Astrocyte (in vitro differentiated cells and primary cell): Measurements from ENCODE around the gene OGFOD3. TPM values are rescaled to one million over a fixed set of nuclear protein-coding genes. Genes with fewer than 3 reads are reported as not detected.

ENCODE experiments used
- DNase-seq: peaks from one replicate; pipeline ENCODE4 v3.0.0-alpha.2; 2010; ENCODE audit warnings: low read depth
- FAIRE-seq: peaks from 2 replicates; lab custom pipeline; 2011; peaks lifted over from hg19 to GRCh38; lab: Jason Lieb, UNC
- H2AFZ ChIP-seq: 2 replicates; pipeline ENCODE4 v1.6.0; 2012; ENCODE audit warnings: low read depth, low read length, inconsistent platforms
- H3K27ac ChIP-seq: 2 replicates; pipeline ENCODE4 v1.5.1; 2011; ENCODE audit warnings: low read depth, low read length, inconsistent platforms
- H3K27me3 ChIP-seq: 2 replicates; pipeline ENCODE4 v1.6.0; 2011; ENCODE audit warnings: low read length, inconsistent platforms; ENCODE audit not compliant: insufficient read depth
- H3K36me3 ChIP-seq: 2 replicates; pipeline ENCODE4 v1.5.1; 2011; ENCODE audit warnings: low read length, inconsistent platforms; ENCODE audit not compliant: insufficient read depth
- H3K4me1 ChIP-seq: 2 replicates; pipeline ENCODE4 v1.5.1; 2011; ENCODE audit warnings: low read length, inconsistent platforms; ENCODE audit not compliant: insufficient read depth
- H3K4me2 ChIP-seq: 2 replicates; pipeline ENCODE4 v1.6.0; 2012; ENCODE audit warnings: low read length, inconsistent platforms
- H3K4me3 ChIP-seq: 2 replicates; pipeline ENCODE4 v1.5.1; 2011; ENCODE audit warnings: low read depth, mild to moderate bottlenecking, low read length, inconsistent platforms; ENCODE audit not compliant: insufficient read depth
- H3K79me2 ChIP-seq: 2 replicates; pipeline ENCODE4 v1.6.0; 2012; ENCODE audit warnings: mild to moderate bottlenecking, low read length, inconsistent platforms; ENCODE audit not compliant: insufficient read depth
- H3K9ac ChIP-seq: 2 replicates; pipeline ENCODE4 v1.6.0; 2012; ENCODE audit warnings: mild to moderate bottlenecking, low read length, inconsistent platforms
- H3K9me3 ChIP-seq: 2 replicates; pipeline ENCODE4 v1.5.1; 2012; ENCODE audit warnings: low read depth, mild to moderate bottlenecking, low read length, inconsistent platforms; ENCODE audit not compliant: insufficient read depth
- H4K20me1 ChIP-seq: 2 replicates; pipeline ENCODE4 v1.6.0; 2012; ENCODE audit warnings: low read length, inconsistent platforms; ENCODE audit not compliant: insufficient read depth
- H3K27ac Mint-ChIP-seq: one replicate; pipeline ENCODE4 v1.8.0; 2021; ENCODE audit warnings: mild to moderate bottlenecking, mixed read lengths; ENCODE audit not compliant: unreplicated experiment
- H3K27me3 Mint-ChIP-seq: one replicate; pipeline ENCODE4 v1.8.0; 2021; ENCODE audit warnings: low read depth, mixed read lengths; ENCODE audit not compliant: unreplicated experiment
- H3K36me3 Mint-ChIP-seq: one replicate; pipeline ENCODE4 v1.8.0; 2021; ENCODE audit warnings: low read depth, mixed read lengths; ENCODE audit not compliant: unreplicated experiment
- H3K4me1 Mint-ChIP-seq: one replicate; pipeline ENCODE4 v1.8.0; 2021; ENCODE audit warnings: low read depth, mixed read lengths; ENCODE audit not compliant: unreplicated experiment
- H3K4me3 Mint-ChIP-seq: one replicate; pipeline ENCODE4 v1.8.0; 2021; ENCODE audit warnings: mild to moderate bottlenecking, moderate library complexity, mixed read lengths; ENCODE audit not compliant: unreplicated experiment
- H3K9me3 Mint-ChIP-seq: one replicate; pipeline ENCODE4 v1.8.0; 2021; ENCODE audit warnings: mild to moderate bottlenecking, mixed read lengths; ENCODE audit not compliant: unreplicated experiment
- CTCF ChIP-seq: IDR thresholded peaks from 2 replicates; pipeline ENCODE4 v1.5.1; 2011; ENCODE audit warnings: low read depth, mild to moderate bottlenecking, inconsistent platforms, low read length, moderate library complexity; ENCODE audit not compliant: insufficient read depth
- EZH2 ChIP-seq: IDR thresholded peaks from 2 replicates; pipeline ENCODE4 v1.6.1; 2012; ENCODE audit warnings: mild to moderate bottlenecking, low read length, inconsistent platforms; ENCODE audit not compliant: insufficient read depth
- total RNA-seq: library from RNA; stranded (reverse); gene quantifications from 2 replicates; pipeline ENCODE4 v1.2.1, GENCODE V29; 2021

OGFOD3 gene
- total RNA-seq, 1 donor from 2014 or later: 20.9 TPM

DNA sequence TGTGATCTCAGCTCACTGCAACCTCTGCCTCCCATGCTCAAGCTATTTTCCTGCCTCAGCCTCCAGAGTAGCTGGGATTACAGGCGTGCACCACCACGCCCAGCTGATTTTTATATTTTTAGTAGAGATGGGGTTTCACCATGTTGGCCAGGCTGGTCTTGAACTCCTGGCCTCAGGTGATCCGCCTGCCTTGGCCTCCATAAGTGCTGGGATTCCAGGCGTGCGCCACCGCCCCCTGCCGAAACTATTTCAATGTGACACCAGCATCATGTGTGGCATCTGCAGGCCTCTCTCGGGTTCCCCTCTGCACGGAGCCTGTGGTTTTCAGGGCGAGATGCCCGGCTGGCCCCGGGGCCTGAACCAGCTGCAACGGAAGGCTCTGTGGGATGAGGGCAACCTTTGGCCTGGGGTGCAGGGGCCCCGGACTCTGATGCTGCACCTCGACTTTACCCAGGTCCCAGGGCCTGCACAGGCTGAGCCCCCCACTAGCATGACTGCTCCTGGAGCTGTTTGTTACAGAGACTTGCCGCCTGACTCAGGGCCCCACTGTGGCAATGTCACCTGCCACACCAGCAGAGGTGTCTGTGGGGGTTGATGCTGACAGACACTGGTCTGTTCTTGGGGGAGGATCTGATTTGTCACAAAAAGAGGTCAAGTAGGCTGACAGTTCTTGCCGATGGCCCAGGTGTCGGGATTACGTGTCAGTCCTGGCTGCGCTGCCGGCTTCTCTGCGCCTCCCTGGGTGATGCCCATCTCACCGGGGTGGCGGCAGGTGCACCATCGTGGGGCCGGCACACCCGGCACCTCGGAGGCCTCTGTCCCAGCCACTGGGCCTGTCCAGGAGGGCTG lies 68.0 kb downstream of the OGFOD3 start:
- H3K27ac Mint-ChIP-seq: no peak overlapping the region

GRCh38 chr17:82349287-82349701 lies 69.1 kb downstream of the OGFOD3 start:
- Histone ChIP-seq H3K4me3 (no peak overlapping the region), H3K9me3 (no peaks in the 10 kb centered on the region), H3K4me1 (no peaks in the 10 kb centered on the region), H3K79me2 (no peaks in the 10 kb centered on the region), H2AFZ (no peak overlapping the region), H4K20me1 (peaks cover 3% of the 10 kb centered on the region), H3K36me3 (no peaks in the 10 kb centered on the region), H3K9ac (no peak overlapping the region), H3K4me2 (no peak overlapping the region), H3K27me3 (peaks cover 9% of the 10 kb centered on the region), H3K27ac (no peak overlapping the region)
- H3K4me1 Mint-ChIP-seq: no peaks in the 10 kb centered on the region
- FAIRE-seq: no peak
- TF ChIP-seq CTCF (no peak), EZH2 (no peak)
- no peak overlapping the region for H3K27ac Mint-ChIP-seq
- DNase-seq: no peak
- peaks cover 1% of the 10 kb centered on the region for H3K36me3 Mint-ChIP-seq
- peaks cover 24% of the 10 kb centered on the region for H3K27me3 Mint-ChIP-seq
- H3K9me3 Mint-ChIP-seq: no peaks in the 10 kb centered on the region
- H3K4me3 Mint-ChIP-seq: no peak overlapping the region

More for the DNA sequence above, 68.0 kb downstream of the OGFOD3 start:
- H3K27me3 ChIP-seq: peaks cover 9% of the 10 kb centered on the region
- Mint-ChIP-seq H3K9me3 (no peaks in the 10 kb centered on the region), H3K27me3 (peaks cover 31% of the 10 kb centered on the region), H3K36me3 (peaks cover 1% of the 10 kb centered on the region), H3K4me1 (no peaks in the 10 kb centered on the region), H3K4me3 (no peak overlapping the region)
- no peak overlapping the region for H3K4me3 ChIP-seq
- FAIRE-seq (no peak), DNase-seq (no peak)
- no peak overlapping the region for H2AFZ ChIP-seq
- H3K79me2 ChIP-seq: no peaks in the 10 kb centered on the region
- no peaks in the 10 kb centered on the region for H3K4me1 ChIP-seq
- H3K27ac ChIP-seq: no peak overlapping the region
- no peaks in the 10 kb centered on the region for H3K9me3 ChIP-seq
- TF ChIP-seq EZH2 (no peak), CTCF (no peak)
- peaks cover 3% of the 10 kb centered on the region for H4K20me1 ChIP-seq
- no peaks in the 10 kb centered on the region for H3K36me3 ChIP-seq
- H3K9ac ChIP-seq: no peak overlapping the region
- no peak overlapping the region for H3K4me2 ChIP-seq

DNA sequence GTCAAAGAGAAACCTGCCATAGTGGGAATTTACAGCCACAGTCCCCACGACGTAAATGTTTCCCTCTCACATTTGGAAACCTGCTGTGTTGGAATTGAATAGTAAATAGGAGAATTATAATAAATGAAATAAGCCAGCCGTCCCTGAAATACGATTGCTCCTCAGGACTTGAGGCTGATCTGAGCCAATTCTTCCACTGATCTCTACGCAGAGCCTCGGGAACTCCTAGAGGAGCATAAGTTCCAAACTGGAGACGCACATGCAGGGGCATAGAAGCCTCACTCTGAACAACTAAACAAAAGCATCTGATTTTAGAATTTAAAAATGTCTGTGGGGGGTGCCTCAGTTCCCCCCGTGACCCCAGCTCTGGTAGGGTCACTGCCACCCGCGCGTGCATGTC lies 69.5 kb downstream of the OGFOD3 start:
- DNase-seq (no peak), FAIRE-seq (no peak)
- Histone ChIP-seq H3K27ac (no peak overlapping the region), H3K27me3 (peaks cover 9% of the 10 kb centered on the region), H3K4me2 (no peak overlapping the region), H3K79me2 (no peaks in the 10 kb centered on the region), H3K4me1 (no peaks in the 10 kb centered on the region), H3K9me3 (no peaks in the 10 kb centered on the region), H3K4me3 (no peak overlapping the region), H3K36me3 (no peaks in the 10 kb centered on the region), H2AFZ (no peak overlapping the region), H3K9ac (no peak overlapping the region), H4K20me1 (peaks cover 3% of the 10 kb centered on the region)
- TF ChIP-seq CTCF (no peak), EZH2 (no peak)
- H3K4me1 Mint-ChIP-seq: no peaks in the 10 kb centered on the region
- peaks cover 24% of the 10 kb centered on the region for H3K27me3 Mint-ChIP-seq
- no peaks in the 10 kb centered on the region for H3K9me3 Mint-ChIP-seq
- no peak overlapping the region for H3K27ac Mint-ChIP-seq
- H3K4me3 Mint-ChIP-seq: no peak overlapping the region
- peaks cover 1% of the 10 kb centered on the region for H3K36me3 Mint-ChIP-seq
